SK-N-SH (cell line): ENCODE results near the gene PRSS1.

Experiments used
- CTCF ChIP-seq: fragments of 200-600 bp; sonication (generic); IDR thresholded peaks from 2 replicates; pipeline ENCODE4 v1.6.1; 2017; ENCODE audit warnings: antibody characterized with exemption, mild to moderate bottlenecking, moderate library complexity
- MAX ChIP-seq: IDR thresholded peaks from 2 replicates; pipeline ENCODE4 v1.4.0; 2012; ENCODE audit warnings: low read depth
- NFIC ChIP-seq: IDR thresholded peaks from 2 replicates; pipeline ENCODE4 v1.4.0; 2012; ENCODE audit warnings: borderline replicate concordance
- POLR2AphosphoS5 ChIP-seq: IDR thresholded peaks from 2 replicates; pipeline ENCODE4 v1.6.1; 2012; ENCODE audit warnings: low read depth, low read length
- RAD21 ChIP-seq: IDR thresholded peaks from 2 replicates; pipeline ENCODE4 v1.6.1; 2012; ENCODE audit warnings: mild to moderate bottlenecking, low read length
- REST ChIP-seq: IDR thresholded peaks from 2 replicates; pipeline ENCODE4 v1.6.1; 2012; ENCODE audit warnings: mild to moderate bottlenecking, low read depth, low read length, moderate library complexity
- SIN3A ChIP-seq: IDR thresholded peaks from 2 replicates; pipeline ENCODE4 v1.6.1; 2012; ENCODE audit warnings: low read depth, mild to moderate bottlenecking, low read length, moderate library complexity, borderline replicate concordance
- SMC3 ChIP-seq: IDR thresholded peaks from 2 replicates; pipeline ENCODE4 v1.6.1; 2012; ENCODE audit warnings: low read depth, low read length, improper control_type of control experiment

- TF ChIP-seq CTCF, result no peak
- no peak for TF ChIP-seq NFIC
- TF ChIP-seq POLR2AphosphoS5, result no peak
- no peak for TF ChIP-seq MAX
- no peak for TF ChIP-seq REST
- TF ChIP-seq SMC3, result no peak
- TF ChIP-seq SIN3A, result no peak
- TF ChIP-seq RAD21, result no peak
Observed at GRCh38 chr7:142770661-142771352, 21.5 kb downstream of the PRSS1 start, which contains the start of gene PRSS2.
